SK-N-SH (cell line): ENCODE results near the gene TNRC6C.

Source experiments
- CHD2 ChIP-seq: fragments of 150-350 bp; IDR thresholded peaks from 2 replicates; pipeline ENCODE4 v1.6.1; 2018; ENCODE audit warnings: low read length; ENCODE audit not compliant: partially characterized antibody
- EP300 ChIP-seq, 2 experiments: IDR thresholded peaks; 2 replicates each; pipeline versions ENCODE4 v1.4.0 to v1.6.1; 2012; ENCODE audit warnings: borderline replicate concordance in 1 of 2, low read depth in 1 of 2, low read length in 1 of 2
- FOXM1 ChIP-seq: IDR thresholded peaks from 2 replicates; pipeline ENCODE4 v1.4.0; 2012; ENCODE audit warnings: low read depth, mild to moderate bottlenecking
- JUND ChIP-seq: IDR thresholded peaks from 2 replicates; pipeline ENCODE4 v1.4.0; 2012
- POLR2AphosphoS5 ChIP-seq: IDR thresholded peaks from 2 replicates; pipeline ENCODE4 v1.6.1; 2012; ENCODE audit warnings: low read depth, low read length
- RAD21 ChIP-seq: IDR thresholded peaks from 2 replicates; pipeline ENCODE4 v1.6.1; 2012; ENCODE audit warnings: mild to moderate bottlenecking, low read length
- REST ChIP-seq: IDR thresholded peaks from 2 replicates; pipeline ENCODE4 v1.6.1; 2012; ENCODE audit warnings: mild to moderate bottlenecking, low read depth, low read length, moderate library complexity
- SIN3A ChIP-seq: IDR thresholded peaks from 2 replicates; pipeline ENCODE4 v1.6.1; 2012; ENCODE audit warnings: low read depth, mild to moderate bottlenecking, low read length, moderate library complexity, borderline replicate concordance
- TCF12 ChIP-seq: IDR thresholded peaks from 2 replicates; pipeline ENCODE4 v1.4.0; 2012
- YY1 ChIP-seq: IDR thresholded peaks from 2 replicates; pipeline ENCODE4 v1.4.0; 2012; ENCODE audit warnings: low read depth, mild to moderate bottlenecking
- TF ChIP-seq, protein P1 (sequence below): fragments of 200-600 bp; sonication (generic); IDR thresholded peaks from 2 replicates; pipeline ENCODE4 v1.6.1; 2017; ENCODE audit warnings: antibody characterized with exemption, mild to moderate bottlenecking, moderate library complexity

- no peak for TF ChIP-seq POLR2AphosphoS5
- TF ChIP-seq REST: no peak
- no peak for TF ChIP-seq YY1
- TF ChIP-seq FOXM1: no peak
- no peak for TF ChIP-seq SIN3A
- TF ChIP-seq TCF12: no peak
- TF ChIP-seq, protein P1, sequence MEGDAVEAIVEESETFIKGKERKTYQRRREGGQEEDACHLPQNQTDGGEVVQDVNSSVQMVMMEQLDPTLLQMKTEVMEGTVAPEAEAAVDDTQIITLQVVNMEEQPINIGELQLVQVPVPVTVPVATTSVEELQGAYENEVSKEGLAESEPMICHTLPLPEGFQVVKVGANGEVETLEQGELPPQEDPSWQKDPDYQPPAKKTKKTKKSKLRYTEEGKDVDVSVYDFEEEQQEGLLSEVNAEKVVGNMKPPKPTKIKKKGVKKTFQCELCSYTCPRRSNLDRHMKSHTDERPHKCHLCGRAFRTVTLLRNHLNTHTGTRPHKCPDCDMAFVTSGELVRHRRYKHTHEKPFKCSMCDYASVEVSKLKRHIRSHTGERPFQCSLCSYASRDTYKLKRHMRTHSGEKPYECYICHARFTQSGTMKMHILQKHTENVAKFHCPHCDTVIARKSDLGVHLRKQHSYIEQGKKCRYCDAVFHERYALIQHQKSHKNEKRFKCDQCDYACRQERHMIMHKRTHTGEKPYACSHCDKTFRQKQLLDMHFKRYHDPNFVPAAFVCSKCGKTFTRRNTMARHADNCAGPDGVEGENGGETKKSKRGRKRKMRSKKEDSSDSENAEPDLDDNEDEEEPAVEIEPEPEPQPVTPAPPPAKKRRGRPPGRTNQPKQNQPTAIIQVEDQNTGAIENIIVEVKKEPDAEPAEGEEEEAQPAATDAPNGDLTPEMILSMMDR: no peak
- no peak for TF ChIP-seq EP300 (IDR thresholded peaks at IDR 0.05; ENCODE audit: borderline replicate concordance in 1 of 2, low read depth in 1 of 2, low read length in 1 of 2)
- TF ChIP-seq JUND: no peak
- no peak for TF ChIP-seq RAD21
- no peak for TF ChIP-seq CHD2
These were observed 166.3 kb downstream of the TNRC6C start for GRCh38 chr17:78124836-78125137.
